Measurements from ENCODE around the gene BBX.

Gene BBX

DNA sequence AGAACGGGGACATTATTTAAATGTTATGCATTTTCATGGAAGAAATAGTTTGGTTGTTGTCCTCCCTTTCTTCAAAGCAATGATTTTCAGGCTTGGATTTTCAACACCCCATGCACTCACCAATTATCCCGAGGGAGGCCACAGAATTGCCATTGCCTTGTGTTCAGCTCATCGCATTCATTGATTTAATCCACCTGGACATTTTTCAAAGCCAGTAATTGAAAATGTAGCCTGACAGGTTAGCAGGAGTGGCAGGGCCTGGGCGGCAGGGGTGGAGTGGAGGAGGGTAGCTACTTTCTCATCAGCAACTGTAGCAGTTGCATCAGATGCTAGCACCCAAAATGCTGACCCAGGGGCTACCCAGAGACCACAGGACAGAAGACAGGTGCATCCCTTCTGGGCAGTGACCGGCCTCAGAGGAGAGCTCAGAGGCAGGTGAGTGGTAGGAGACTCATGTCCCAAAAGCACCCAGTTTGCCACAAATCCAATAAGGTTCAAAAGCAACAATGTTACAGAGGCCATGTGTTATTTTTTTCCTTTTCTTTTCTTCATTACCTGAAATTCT lies 325.7 kb downstream of the BBX start:
- DNase-seq: no peak

DNA sequence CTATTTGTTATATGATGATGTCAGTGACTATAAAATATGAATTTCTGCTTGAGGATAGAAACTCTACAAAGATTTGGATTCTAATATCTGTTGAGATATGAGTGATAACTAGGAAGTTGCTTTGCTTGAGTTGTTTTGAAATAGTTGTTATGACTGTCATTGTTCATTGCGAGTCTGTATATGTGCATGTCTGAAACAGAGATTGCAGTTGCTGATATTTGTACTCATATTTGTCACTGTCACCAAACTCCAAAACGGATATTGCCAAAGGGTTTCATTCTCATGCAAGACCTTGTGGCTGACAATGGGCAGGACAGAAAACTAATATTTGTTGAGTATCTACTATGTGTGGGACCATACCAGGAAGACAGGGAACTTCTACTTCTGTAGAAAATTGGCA lies 327.9 kb downstream of the BBX start:
- DNase-seq: no peak

DNA sequence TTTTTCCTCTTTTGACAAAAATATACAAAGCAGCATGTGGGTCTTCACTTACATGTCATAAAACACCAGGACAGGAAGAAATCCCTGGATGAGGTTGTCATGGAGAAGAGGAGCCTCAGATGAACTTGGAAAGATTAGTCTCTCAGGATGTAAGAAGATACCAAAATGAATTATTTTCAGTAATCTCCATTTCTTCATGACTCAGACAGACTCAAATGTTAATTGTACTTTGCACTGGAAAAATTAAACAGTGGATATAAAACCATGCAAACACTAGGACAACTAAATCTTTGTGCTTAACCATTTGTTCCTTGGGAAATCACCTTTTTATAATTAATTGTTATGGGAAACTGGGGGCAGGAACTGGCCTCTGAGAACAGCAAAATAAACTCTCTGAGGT lies 331.1 kb downstream of the BBX start:
- no peak for DNase-seq

DNA sequence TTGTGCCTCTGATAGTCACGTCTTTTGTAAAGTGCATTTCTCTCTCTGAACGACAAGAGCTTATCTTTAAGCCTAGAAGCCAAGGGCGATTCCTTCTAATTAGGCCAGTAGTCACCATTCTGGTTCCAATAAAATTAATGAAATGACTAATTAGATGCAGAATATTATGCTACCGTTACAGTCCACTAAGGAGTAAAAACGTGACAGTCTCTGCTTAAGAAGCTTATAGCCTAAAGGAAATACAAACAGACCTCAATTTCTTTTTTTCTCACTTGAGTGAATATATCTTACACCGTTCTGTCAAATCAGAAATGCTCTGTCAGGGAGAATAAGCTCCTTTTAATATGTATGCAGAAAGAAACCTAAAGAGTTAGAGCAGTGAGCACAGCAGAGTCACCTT lies 332.0 kb downstream of the BBX start:
- no peak for DNase-seq

DNA sequence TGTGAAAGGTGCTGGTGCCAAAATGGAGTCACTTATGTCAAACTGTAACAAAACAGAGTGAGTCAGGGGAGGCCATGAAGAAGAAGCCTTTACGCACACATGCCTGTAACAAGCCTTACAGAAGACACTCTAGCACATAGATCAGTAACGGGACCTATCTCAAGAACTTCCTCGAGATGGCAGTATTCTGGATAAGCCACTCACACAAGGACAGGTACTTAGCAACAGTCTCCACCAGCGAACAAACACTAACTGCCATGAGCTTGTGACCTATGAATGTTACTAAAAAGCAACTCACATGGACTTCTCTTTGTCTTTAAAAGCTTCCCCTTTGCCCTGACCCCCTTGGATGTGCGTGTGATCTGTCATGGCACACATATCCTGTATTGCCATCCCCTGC lies 332.9 kb downstream of the BBX start:
- DNase-seq: no peak

DNA sequence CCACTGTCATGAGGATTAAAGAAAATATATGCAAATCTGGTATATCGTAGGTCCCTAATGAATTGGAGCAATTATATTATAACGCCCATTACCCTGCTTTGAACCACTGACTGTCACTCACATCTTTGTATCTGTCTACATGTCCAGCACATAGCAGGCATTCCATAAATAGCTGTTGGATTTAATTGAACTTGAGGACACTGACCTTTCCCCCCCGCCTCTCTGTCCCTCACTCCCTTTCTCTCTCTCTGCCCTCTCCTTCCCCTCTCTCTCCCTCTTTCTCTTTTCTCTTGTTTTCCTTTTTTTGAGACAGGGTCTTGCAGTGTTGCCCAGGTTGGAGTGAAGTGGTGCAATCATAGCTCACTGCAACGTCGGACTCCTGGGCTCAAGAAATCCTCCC lies 335.1 kb downstream of the BBX start:
- DNase-seq: no peak

DNA sequence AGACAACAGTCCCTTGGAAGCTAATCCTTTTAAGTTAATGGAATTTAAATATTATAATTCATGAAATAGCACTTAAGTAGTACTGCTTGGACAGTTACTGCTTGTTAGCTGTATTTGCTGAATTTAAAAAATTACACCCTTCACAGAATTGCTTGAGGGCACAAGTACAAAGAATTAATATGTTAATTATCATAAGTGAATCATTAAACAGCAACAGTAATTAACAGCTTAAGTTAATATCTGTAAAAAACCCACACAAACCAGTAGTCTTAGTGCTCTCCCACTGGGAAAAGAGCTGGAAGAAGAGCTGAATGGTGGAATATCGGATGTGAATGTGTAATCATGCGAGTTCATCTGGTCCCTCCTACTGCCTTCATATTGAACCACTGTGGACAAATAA lies 336.1 kb downstream of the BBX start:
- DNase-seq: no peak

Measured in CD4-positive, alpha-beta T cell treated with Interleukin-12 subunit alpha and Interleukin-12 subunit beta, for 1 hour (primary cell).